Gastroesophageal sphincter (tissue), 3 donors: Measurements from ENCODE around the gene SEMA7A.

ENCODE experiments used
- POLR2A ChIP-seq, 2 donors: fragments of 450-650 bp; IDR thresholded peaks; one replicate each; pipeline ENCODE4 v1.6.1; 2017; ENCODE audit warnings: antibody characterized with exemption in 2 of 2, mild to moderate bottlenecking in 2 of 2, moderate library complexity in 1 of 2
- TF ChIP-seq, protein P1 (sequence below), 4 experiments: fragments of 200-600 bp in 2 of 4; fragments of 450-650 bp in 2 of 4; sonication (generic) in 1 of 4; IDR thresholded peaks; one replicate each; pipeline ENCODE4 v1.5.1; 2017 to 2019; ENCODE audit warnings: antibody characterized with exemption in 4 of 4, mild to moderate bottlenecking in 2 of 4, moderate library complexity in 2 of 4

DNA sequence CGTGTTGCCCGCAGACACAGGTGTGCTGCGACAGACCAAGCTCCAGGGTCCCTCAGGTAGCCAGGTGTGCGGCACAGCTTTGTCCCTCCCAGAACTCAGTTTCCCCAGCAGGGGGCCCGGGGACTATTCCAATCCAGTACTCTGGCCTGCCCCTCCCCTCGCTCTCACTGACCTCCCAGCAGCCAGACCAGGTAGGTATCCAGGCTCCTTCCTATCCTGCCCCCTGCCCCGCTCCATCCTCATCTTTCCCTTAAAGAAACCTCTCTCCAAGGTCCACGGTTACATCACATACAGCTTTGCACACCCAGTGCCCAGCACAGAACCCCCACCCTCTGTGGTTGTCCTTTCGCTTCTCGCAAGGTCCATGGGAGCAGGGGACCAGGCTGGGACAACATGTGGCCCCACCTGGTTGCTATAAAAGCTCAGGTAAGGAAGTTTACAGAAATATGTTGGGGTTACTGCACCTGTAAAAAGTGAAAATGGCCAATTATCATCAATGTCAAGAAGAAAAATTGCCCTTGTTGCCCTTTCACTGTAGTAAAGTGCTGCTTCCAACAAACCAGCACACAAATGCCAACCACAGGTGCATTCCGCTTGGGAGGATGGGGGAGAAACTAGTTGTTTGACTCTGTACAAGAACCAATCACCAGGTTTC lies 59.0 kb downstream of the SEMA7A start:
- TF ChIP-seq, protein P1, sequence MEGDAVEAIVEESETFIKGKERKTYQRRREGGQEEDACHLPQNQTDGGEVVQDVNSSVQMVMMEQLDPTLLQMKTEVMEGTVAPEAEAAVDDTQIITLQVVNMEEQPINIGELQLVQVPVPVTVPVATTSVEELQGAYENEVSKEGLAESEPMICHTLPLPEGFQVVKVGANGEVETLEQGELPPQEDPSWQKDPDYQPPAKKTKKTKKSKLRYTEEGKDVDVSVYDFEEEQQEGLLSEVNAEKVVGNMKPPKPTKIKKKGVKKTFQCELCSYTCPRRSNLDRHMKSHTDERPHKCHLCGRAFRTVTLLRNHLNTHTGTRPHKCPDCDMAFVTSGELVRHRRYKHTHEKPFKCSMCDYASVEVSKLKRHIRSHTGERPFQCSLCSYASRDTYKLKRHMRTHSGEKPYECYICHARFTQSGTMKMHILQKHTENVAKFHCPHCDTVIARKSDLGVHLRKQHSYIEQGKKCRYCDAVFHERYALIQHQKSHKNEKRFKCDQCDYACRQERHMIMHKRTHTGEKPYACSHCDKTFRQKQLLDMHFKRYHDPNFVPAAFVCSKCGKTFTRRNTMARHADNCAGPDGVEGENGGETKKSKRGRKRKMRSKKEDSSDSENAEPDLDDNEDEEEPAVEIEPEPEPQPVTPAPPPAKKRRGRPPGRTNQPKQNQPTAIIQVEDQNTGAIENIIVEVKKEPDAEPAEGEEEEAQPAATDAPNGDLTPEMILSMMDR (IDR thresholded peaks at IDR 0.05) = no peak
- no peak for TF ChIP-seq POLR2A (IDR thresholded peaks at IDR 0.05)
